GM12878 (cell line): Measurements from ENCODE around the gene ERC2. TPM values are rescaled to one million over a fixed set of nuclear protein-coding genes. Genes with fewer than 3 reads are reported as not detected.

ENCODE experiments used
- ATAC-seq: fragments of 200-7000 bp; cut with Tn5 transposase; 3 replicates; pipeline ENCODE4 v1.9.1; 2020; ENCODE audit warnings: mild to moderate bottlenecking, moderate library complexity
- BruUV-seq: library from RNA; stranded (reverse); fragments of 400-500 nt; replicated peaks from 2 replicates; lab custom pipeline; 2021; lab: Mats Ljungman, UMichigan
- CTCF ChIA-PET: fragments of 300-600 bp; sonication (Branson Sonifier 250); formaldehyde crosslinking; extraction: SDS; loops from one replicate; lab custom pipeline; 2021; ENCODE audit warnings: inconsistent platforms; lab: Yijun Ruan, JAX
- POLR2A ChIA-PET: fragments of 350-600 bp; formaldehyde crosslinking; extraction: SDS; loops from one replicate; lab custom pipeline; 2021; ENCODE audit warnings: inconsistent platforms; lab: Charles Lee
- RAD21 ChIA-PET: fragments of 300-600 bp; sonication (Branson Sonifier 250); formaldehyde crosslinking; loops from one replicate; lab custom pipeline; 2023; ENCODE audit warnings: antibody characterized with exemption; ENCODE audit not compliant: unreplicated experiment; lab: Charles Lee
- SMC1A ChIA-PET: fragments of 300-600 bp; sonication (Branson Sonifier 250); formaldehyde crosslinking; loops from one replicate; lab custom pipeline; 2023; ENCODE audit not compliant: unreplicated experiment, uncharacterized antibody; lab: Charles Lee
- DNase-seq: peaks from one replicate; pipeline ENCODE4 v3.0.0-alpha.2; 2011; ENCODE audit warnings: low read depth, low spot score
- FAIRE-seq: peaks from 3 replicates; lab custom pipeline; 2011; peaks lifted over from hg19 to GRCh38; lab: Jason Lieb, UNC
- H2AFZ ChIP-seq: 2 replicates; pipeline ENCODE4 v1.6.0; 2011; ENCODE audit warnings: low read depth, low read length, control low read depth; ENCODE audit not compliant: control insufficient read depth
- H3K27ac ChIP-seq: 2 replicates; pipeline ENCODE4 v1.5.1; 2011; ENCODE audit warnings: control low read depth; ENCODE audit not compliant: control insufficient read depth, insufficient read depth
- H3K27me3 ChIP-seq, 2 experiments: replicated peaks in 1 of 2; 2 replicates each; pipeline versions ENCODE4 v1.6.0 to v1.6.1; 2011; ENCODE audit warnings: low read length in 1 of 2; ENCODE audit not compliant: control insufficient read depth in 2 of 2, insufficient read depth in 2 of 2
- H3K36me3 ChIP-seq, 2 experiments: 2 replicates each; pipeline ENCODE4 v1.5.1; 2011; ENCODE audit warnings: low read length in 1 of 2; ENCODE audit not compliant: control insufficient read depth in 2 of 2, insufficient read depth in 2 of 2
- H3K4me1 ChIP-seq: 2 replicates; pipeline ENCODE4 v1.6.1; 2011; ENCODE audit warnings: mild to moderate bottlenecking, low read length, moderate library complexity, mixed read lengths; ENCODE audit not compliant: control insufficient read depth, insufficient read depth
- H3K4me2 ChIP-seq: 2 replicates; pipeline ENCODE4 v1.6.0; 2011; ENCODE audit warnings: control low read depth; ENCODE audit not compliant: control insufficient read depth, insufficient read depth
- H3K4me3 ChIP-seq: fragments of 200-600 bp; sonication (generic); 2 replicates; pipeline ENCODE4 v1.5.1; 2016
- H3K79me2 ChIP-seq: 2 replicates; pipeline ENCODE4 v1.6.0; 2011; ENCODE audit warnings: low read length; ENCODE audit not compliant: control insufficient read depth, insufficient read depth
- H3K9ac ChIP-seq: 2 replicates; pipeline ENCODE4 v1.8.0; 2011; ENCODE audit warnings: low read length, control low read depth, mixed read lengths; ENCODE audit not compliant: control insufficient read depth, insufficient read depth
- H3K9me3 ChIP-seq: replicated peaks from 3 replicates; pipeline ENCODE4 v1.5.1; 2011; ENCODE audit warnings: mild to moderate bottlenecking, low read length; ENCODE audit not compliant: control insufficient read depth, insufficient read depth
- H4K20me1 ChIP-seq: 2 replicates; pipeline ENCODE4 v1.6.0; 2011; ENCODE audit not compliant: control insufficient read depth, insufficient read depth
- EP300 ChIP-seq, 2 experiments: fragments of 150-350 bp in 1 of 2; IDR thresholded peaks; 2 replicates each; pipeline ENCODE4 v1.6.1; 2011 to 2012; ENCODE audit warnings: low read depth in 2 of 2, low read length in 2 of 2, borderline replicate concordance in 1 of 2, improper control_type of control experiment in 1 of 2, inconsistent platforms in 1 of 2; ENCODE audit not compliant: control insufficient read depth in 1 of 2
- EZH2 ChIP-seq: IDR thresholded peaks from 2 replicates; pipeline ENCODE4 v1.6.1; 2012; ENCODE audit warnings: low read depth, mild to moderate bottlenecking, control low read depth, inconsistent platforms, low read length, borderline replicate concordance; ENCODE audit not compliant: control insufficient read depth
- FOXK2 ChIP-seq: fragments of 450-650 bp; IDR thresholded peaks from 2 replicates; pipeline ENCODE4 v1.6.1; 2017; ENCODE audit warnings: mild to moderate bottlenecking, moderate library complexity
- GABPA ChIP-seq: IDR thresholded peaks from 2 replicates; pipeline ENCODE4 v1.6.1; 2014; ENCODE audit warnings: antibody characterized with exemption, low read depth, mild to moderate bottlenecking, inconsistent platforms
- HDGF ChIP-seq: fragments of 450-650 bp; IDR thresholded peaks from 2 replicates; pipeline ENCODE4 v1.6.1; 2016; ENCODE audit warnings: antibody characterized with exemption
- NR2F1 ChIP-seq: fragments of 450-650 bp; conservative IDR thresholded peaks from 2 replicates; pipeline ENCODE4 v1.6.1; 2017; ENCODE audit warnings: mild to moderate bottlenecking
- ZNF207 ChIP-seq: fragments of 450-650 bp; IDR thresholded peaks from 2 replicates; pipeline ENCODE4 v1.6.1; 2014; ENCODE audit warnings: antibody characterized with exemption, mild to moderate bottlenecking, borderline replicate concordance
- ZNF24 ChIP-seq: fragments of 450-650 bp; IDR thresholded peaks from 2 replicates; pipeline ENCODE4 v1.6.1; 2017; ENCODE audit warnings: antibody characterized with exemption, mild to moderate bottlenecking
- WGBS: methylation state at CpG from one replicate; pipeline ENCODE4 v1.1.6; 2016; ENCODE audit warnings: low lambda C conversion rate; ENCODE audit not compliant: insufficient replicate concordance, insufficient coverage; ENCODE audit errors: missing lambda C conversion rate; 5-methylcytosine and 5-hydroxymethylcytosine counted together
- in situ Hi-C: fragments of 300-500 bp; cut with MboI; formaldehyde crosslinking; loops from 9 replicates; pipeline ENCODE4 v1.14.3; 2018; ENCODE audit warnings: mixed read lengths
- intact Hi-C: fragments of 100-400 bp; cut with micrococcal nuclease; formaldehyde crosslinking; loops from one replicate; pipeline ENCODE4 v1.14.2; 2022; ENCODE audit not compliant: unreplicated experiment
- polyA plus RNA-seq, 11 experiments: library from polyadenylated mRNA; depleted of rRNA in 4 of 11; unstranded in 6 of 11; stranded (reverse) in 5 of 11; fragments of >200 nt; fragmentation: Nextera tagmentation in 4 of 11; fragmentation: Illumina TruSeq in 1 of 11; extraction: Ambion mirVana in 4 of 11; extraction: Trizol in 1 of 11; gene quantifications; 1 replicate in 1 of 11; 2 replicates in 10 of 11; pipeline versions ENCODE4 v1.2.1 to v1.2.3, GENCODE V29; 2011 to 2016; ENCODE audit warnings: inconsistent platforms in 2 of 11, missing spikeins in 2 of 11, low read depth in 1 of 11
- total RNA-seq, 4 experiments: library from RNA; depleted of rRNA in 3 of 4; stranded (reverse); fragments of >200 nt in 3 of 4; fragmentation: Illumina TruSeq in 1 of 4; extraction: Trizol in 1 of 4; gene quantifications; 2 replicates each; pipeline versions ENCODE4 v1.2.1 to v1.2.3, GENCODE V29; 2013 to 2021
- TF ChIP-seq, protein P1 (sequence below): fragments of 450-650 bp; IDR thresholded peaks from 2 replicates; pipeline ENCODE4 v1.6.1; 2017; ENCODE audit warnings: low read depth, mild to moderate bottlenecking, moderate library complexity
- TF ChIP-seq, protein P2 (sequence below): fragments of 450-650 bp; IDR thresholded peaks from 2 replicates; pipeline ENCODE4 v1.6.1; 2017; ENCODE audit warnings: mild to moderate bottlenecking, low read depth, inconsistent platforms; ENCODE audit not compliant: poor library complexity, severe bottlenecking

Gene ERC2
- total and polyA plus RNA-seq, 10 of the 15 experiments (the other 5 are each of a cell fraction or from before 2014, with no cell fraction given): 0.06 to 1.4 (median 0.12) TPM; not detected in 3

DNA sequence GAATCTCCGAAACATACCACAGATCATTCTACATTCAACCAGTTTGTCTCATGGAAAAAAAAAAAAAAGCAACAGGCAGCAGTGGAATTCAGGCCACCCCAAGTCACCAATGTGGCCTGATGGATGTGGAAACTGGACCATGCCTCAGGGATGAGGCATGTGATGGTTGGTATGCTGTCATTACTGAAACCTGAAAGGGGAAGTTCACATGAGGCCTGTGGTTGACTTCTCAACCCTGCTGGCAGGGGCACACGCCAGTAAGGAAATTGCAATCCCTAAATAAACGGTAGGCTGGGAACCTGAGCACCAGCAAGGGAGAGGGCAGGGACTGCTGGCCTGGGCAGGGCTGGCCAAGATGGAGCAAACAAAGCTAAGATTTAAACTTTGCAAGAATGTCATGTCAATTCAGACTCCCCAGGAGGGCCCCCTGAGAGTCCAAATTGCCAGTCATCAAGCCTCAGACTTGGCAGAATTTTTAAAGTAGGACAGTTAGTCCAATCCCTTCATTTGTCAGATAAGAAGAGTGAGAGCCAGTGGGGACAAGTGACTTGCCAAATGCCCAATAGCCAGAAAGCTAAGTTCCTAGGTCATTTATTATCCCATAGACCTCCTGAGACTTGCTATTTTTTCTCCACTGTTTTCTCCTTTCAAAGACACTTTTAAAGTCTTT, 310.4 kb downstream of the ERC2 start:
- intact Hi-C loops (no loop called here), in situ Hi-C loops (no loop called here)
- no peak overlapping the region for H3K4me2 ChIP-seq
- no peak for FAIRE-seq
- no peaks in the 10 kb centered on the region for H3K9me3 ChIP-seq
- no peaks in the 10 kb centered on the region for H3K79me2 ChIP-seq
- ChIA-PET RAD21 (no interaction called here), SMC1A (no interaction called here), POLR2A (no interaction called here), CTCF (no interaction called here)
- 0% methylated on average over 3 of the region's 3 CpGs for WGBS
- H4K20me1 ChIP-seq: no peaks in the 10 kb centered on the region
- DNase-seq: peak; percentile 1
- BruUV-seq: no TSS peak
- no peak overlapping the region for H3K4me3 ChIP-seq
- ATAC-seq: peak; percentile 75
- H3K27me3 ChIP-seq: no peaks in the 10 kb centered on the region
- no peak for TF ChIP-seq NR2F1
- TF ChIP-seq FOXK2: no peak
- TF ChIP-seq HDGF: no peak
- TF ChIP-seq ZNF24: no peak
- TF ChIP-seq EZH2: no peak
- TF ChIP-seq, protein P1, sequence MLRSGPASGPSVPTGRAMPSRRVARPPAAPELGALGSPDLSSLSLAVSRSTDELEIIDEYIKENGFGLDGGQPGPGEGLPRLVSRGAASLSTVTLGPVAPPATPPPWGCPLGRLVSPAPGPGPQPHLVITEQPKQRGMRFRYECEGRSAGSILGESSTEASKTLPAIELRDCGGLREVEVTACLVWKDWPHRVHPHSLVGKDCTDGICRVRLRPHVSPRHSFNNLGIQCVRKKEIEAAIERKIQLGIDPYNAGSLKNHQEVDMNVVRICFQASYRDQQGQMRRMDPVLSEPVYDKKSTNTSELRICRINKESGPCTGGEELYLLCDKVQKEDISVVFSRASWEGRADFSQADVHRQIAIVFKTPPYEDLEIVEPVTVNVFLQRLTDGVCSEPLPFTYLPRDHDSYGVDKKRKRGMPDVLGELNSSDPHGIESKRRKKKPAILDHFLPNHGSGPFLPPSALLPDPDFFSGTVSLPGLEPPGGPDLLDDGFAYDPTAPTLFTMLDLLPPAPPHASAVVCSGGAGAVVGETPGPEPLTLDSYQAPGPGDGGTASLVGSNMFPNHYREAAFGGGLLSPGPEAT: no peak
- TF ChIP-seq, protein P2, sequence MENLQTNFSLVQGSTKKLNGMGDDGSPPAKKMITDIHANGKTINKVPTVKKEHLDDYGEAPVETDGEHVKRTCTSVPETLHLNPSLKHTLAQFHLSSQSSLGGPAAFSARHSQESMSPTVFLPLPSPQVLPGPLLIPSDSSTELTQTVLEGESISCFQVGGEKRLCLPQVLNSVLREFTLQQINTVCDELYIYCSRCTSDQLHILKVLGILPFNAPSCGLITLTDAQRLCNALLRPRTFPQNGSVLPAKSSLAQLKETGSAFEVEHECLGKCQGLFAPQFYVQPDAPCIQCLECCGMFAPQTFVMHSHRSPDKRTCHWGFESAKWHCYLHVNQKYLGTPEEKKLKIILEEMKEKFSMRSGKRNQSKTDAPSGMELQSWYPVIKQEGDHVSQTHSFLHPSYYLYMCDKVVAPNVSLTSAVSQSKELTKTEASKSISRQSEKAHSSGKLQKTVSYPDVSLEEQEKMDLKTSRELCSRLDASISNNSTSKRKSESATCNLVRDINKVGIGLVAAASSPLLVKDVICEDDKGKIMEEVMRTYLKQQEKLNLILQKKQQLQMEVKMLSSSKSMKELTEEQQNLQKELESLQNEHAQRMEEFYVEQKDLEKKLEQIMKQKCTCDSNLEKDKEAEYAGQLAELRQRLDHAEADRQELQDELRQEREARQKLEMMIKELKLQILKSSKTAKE: no peak
- no peak for TF ChIP-seq EP300 (IDR thresholded peaks at IDR 0.05; ENCODE audit: borderline replicate concordance in 1 of 2, control insufficient read depth in 1 of 2, low read depth in 2 of 2, low read length in 2 of 2)
- no peak for TF ChIP-seq ZNF207
- TF ChIP-seq GABPA: no peak
- H2AFZ ChIP-seq: no peak overlapping the region
- H3K36me3 ChIP-seq: no peaks in the 10 kb centered on the region
- no peak overlapping the region for H3K27ac ChIP-seq
- no peak overlapping the region for H3K9ac ChIP-seq
- H3K4me1 ChIP-seq: no peaks in the 10 kb centered on the region
